Measurements from ENCODE around the gene KCNC3.
"Not testable (repeated sequence)": the region's sequence is repeated elsewhere in the genome, so short reads cannot be mapped to it uniquely, and the experiment has no call there.

Gene KCNC3

DNA sequence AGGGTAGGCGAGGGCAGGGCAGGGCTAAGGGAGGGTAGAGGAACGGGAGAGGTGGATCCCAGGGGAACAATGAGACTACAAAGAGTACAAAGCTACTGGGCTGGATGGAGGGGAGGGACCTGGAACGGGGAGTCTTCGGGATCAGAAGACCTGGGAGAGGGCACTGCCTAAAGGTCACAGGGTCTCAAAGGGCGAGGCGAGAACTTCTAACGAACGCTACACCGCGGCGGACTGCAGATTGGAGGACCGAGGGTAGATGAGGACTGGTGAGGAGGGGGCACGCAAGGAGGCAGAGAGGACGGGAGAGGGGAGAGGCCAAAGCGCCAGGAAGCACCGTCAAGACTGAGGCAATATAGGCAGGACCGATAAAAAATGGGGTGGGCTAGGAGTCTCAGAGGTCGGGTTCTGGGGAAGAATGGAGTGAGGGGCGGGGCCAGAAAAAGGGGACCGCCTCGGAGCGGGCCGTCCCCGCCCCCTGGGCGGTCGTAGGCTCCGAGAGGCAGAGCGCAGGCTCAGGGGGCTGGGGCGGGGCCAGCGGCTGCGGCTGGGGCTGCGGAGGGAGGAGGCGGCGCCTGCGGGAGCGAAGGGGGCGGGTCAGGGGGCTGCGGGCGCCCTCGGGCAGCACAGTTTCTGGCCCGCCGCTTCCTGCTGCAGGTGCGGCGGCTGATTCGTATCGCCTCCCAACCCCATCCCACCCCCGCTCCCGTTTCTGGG is 1.3 kb upstream of the KCNC3 start (continued):
- TF ChIP-seq, protein P1, sequence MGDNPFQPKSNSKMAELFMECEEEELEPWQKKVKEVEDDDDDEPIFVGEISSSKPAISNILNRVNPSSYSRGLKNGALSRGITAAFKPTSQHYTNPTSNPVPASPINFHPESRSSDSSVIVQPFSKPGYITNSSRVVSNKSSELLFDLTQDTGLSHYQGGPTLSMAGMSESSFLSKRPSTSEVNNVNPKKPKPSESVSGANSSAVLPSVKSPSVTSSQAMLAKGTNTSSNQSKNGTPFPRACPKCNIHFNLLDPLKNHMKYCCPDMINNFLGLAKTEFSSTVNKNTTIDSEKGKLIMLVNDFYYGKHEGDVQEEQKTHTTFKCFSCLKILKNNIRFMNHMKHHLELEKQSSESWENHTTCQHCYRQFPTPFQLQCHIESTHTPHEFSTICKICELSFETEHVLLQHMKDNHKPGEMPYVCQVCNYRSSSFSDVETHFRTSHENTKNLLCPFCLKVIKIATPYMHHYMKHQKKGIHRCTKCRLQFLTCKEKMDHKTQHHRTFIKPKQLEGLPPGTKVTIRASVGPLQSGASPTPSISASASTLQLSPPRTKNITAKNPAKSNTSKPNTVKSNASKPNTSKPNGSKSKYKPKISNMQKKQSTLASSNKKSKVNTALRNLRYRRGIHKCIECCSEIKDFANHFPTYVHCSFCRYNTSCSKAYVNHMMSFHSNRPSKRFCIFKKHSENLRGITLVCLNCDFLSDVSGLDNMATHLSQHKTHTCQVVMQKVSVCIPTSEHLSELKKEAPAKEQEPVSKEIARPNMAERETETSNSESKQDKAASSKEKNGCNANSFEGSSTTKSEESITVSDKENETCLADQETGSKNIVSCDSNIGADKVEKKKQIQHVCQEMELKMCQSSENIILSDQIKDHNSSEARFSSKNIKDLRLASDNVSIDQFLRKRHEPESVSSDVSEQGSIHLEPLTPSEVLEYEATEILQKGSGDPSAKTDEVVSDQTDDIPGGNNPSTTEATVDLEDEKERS (tag by site-specific recombination; IDR thresholded peaks at IDR 0.05), result no peak
- TF ChIP-seq ZNF37A (tag by site-specific recombination; IDR thresholded peaks at IDR 0.05) (no peak), ZNF837 (tag by site-specific recombination; IDR thresholded peaks at IDR 0.05) (no peak), ZNF561 (tag by site-specific recombination; IDR thresholded peaks at IDR 0.05; ENCODE audit: borderline replicate concordance) (no peak), BCL11A (tag by site-specific recombination; IDR thresholded peaks at IDR 0.05; ENCODE audit: low read depth) (0 out of 2 replicates have a peak, but pooled peaks have one; percentile 48), ZNF621 (tag by site-specific recombination; IDR thresholded peaks at IDR 0.05) (no peak), ZNF596 (tag by site-specific recombination; IDR thresholded peaks at IDR 0.05) (no peak), EGR2 (tag by site-specific recombination; IDR thresholded peaks at IDR 0.05; ENCODE audit: low read depth) (0 out of 2 replicates have a peak, but pooled peaks have one; percentile 26)
- TF ChIP-seq, protein P2, sequence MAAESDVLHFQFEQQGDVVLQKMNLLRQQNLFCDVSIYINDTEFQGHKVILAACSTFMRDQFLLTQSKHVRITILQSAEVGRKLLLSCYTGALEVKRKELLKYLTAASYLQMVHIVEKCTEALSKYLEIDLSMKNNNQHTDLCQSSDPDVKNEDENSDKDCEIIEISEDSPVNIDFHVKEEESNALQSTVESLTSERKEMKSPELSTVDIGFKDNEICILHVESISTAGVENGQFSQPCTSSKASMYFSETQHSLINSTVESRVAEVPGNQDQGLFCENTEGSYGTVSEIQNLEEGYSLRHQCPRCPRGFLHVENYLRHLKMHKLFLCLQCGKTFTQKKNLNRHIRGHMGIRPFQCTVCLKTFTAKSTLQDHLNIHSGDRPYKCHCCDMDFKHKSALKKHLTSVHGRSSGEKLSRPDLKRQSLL (tag by site-specific recombination; IDR thresholded peaks at IDR 0.05), result no peak

DNA sequence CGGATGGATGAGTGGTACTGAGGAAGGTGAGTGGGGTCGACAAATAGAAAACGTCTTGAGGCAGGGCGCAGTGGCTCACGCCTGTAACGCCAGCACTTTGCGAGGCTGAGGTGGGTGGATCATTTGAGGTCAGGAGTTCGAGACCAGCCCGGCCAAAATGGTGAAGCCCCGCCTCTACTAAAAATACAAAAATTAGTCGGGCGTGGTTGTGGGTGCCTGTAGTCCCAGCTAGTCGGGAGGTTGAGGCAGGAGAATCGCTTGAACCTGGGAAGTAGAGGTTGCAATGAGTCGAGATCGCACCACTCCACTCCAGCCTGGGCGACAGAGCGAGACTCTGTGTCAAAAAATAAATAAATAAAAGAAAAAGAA is 733 bp upstream of the KCNC3 start:
- CTCF ChIA-PET, result interaction anchor here (1.1 to 1.7 kb wide), 2 partner anchors 12 to 163 kb away, joined by 4 to 5 read pairs; no protein-coding TSS in a partner anchor
- H3K9me3 ChIP-seq (ENCODE audit: control insufficient read depth, insufficient read depth, low read depth, low read length); H3K36me3 ChIP-seq (ENCODE audit: control insufficient read depth in 2 of 2, insufficient read depth in 1 of 2, low read length in 2 of 2); H3K4me3 ChIP-seq (ENCODE audit: low read depth, low read length): not testable (repeated sequence)
- peaks cover 16% of the 10 kb centered on the region for H3K4me1 ChIP-seq (ENCODE audit: control insufficient read depth, insufficient read depth, low read length)
- TF ChIP-seq ZNF600 (tag by site-specific recombination; IDR thresholded peaks at IDR 0.05), result 0 out of 2 replicates have a peak, but pooled peaks have one; percentile 9
- peak; percentile 40; the same call in 1 of the 2 replicates for TF ChIP-seq BCL11B (tag by site-specific recombination; IDR thresholded peaks at IDR 0.05; ENCODE audit: low read depth)
- TF ChIP-seq, protein P3, sequence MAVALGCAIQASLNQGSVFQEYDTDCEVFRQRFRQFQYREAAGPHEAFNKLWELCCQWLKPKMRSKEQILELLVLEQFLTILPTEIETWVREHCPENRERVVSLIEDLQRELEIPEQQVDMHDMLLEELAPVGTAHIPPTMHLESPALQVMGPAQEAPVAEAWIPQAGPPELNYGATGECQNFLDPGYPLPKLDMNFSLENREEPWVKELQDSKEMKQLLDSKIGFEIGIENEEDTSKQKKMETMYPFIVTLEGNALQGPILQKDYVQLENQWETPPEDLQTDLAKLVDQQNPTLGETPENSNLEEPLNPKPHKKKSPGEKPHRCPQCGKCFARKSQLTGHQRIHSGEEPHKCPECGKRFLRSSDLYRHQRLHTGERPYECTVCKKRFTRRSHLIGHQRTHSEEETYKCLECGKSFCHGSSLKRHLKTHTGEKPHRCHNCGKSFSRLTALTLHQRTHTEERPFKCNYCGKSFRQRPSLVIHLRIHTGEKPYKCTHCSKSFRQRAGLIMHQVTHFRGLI (tag by site-specific recombination; IDR thresholded peaks at IDR 0.05), result peak; percentile 87
- TF ChIP-seq ZNF121 (tag by site-specific recombination; IDR thresholded peaks at IDR 0.05), result 0 out of 2 replicates have a peak, but pooled peaks have one; percentile 61
- TF ChIP-seq, protein P4, sequence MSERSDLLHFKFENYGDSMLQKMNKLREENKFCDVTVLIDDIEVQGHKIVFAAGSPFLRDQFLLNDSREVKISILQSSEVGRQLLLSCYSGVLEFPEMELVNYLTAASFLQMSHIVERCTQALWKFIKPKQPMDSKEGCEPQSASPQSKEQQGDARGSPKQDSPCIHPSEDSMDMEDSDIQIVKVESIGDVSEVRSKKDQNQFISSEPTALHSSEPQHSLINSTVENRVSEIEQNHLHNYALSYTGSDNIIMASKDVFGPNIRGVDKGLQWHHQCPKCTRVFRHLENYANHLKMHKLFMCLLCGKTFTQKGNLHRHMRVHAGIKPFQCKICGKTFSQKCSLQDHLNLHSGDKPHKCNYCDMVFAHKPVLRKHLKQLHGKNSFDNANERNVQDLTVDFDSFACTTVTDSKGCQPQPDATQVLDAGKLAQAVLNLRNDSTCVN (tag by site-specific recombination; optimal IDR thresholded peaks at IDR 0.05), result peak; percentile 8
- TF ChIP-seq GLI4 (tag by site-specific recombination; IDR thresholded peaks at IDR 0.05), result 0 out of 2 replicates have a peak, but pooled peaks have one; percentile 39
- TF ChIP-seq, protein P5, sequence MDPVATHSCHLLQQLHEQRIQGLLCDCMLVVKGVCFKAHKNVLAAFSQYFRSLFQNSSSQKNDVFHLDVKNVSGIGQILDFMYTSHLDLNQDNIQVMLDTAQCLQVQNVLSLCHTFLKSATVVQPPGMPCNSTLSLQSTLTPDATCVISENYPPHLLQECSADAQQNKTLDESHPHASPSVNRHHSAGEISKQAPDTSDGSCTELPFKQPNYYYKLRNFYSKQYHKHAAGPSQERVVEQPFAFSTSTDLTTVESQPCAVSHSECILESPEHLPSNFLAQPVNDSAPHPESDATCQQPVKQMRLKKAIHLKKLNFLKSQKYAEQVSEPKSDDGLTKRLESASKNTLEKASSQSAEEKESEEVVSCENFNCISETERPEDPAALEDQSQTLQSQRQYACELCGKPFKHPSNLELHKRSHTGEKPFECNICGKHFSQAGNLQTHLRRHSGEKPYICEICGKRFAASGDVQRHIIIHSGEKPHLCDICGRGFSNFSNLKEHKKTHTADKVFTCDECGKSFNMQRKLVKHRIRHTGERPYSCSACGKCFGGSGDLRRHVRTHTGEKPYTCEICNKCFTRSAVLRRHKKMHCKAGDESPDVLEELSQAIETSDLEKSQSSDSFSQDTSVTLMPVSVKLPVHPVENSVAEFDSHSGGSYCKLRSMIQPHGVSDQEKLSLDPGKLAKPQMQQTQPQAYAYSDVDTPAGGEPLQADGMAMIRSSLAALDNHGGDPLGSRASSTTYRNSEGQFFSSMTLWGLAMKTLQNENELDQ (tag by site-specific recombination; IDR thresholded peaks at IDR 0.05; ENCODE audit: low read depth), result peak; percentile 93
- 0 out of 2 replicates have a peak, but pooled peaks have one; percentile 6 for TF ChIP-seq ZFP69B (tag by site-specific recombination; IDR thresholded peaks at IDR 0.05)
- TF ChIP-seq, protein P6, sequence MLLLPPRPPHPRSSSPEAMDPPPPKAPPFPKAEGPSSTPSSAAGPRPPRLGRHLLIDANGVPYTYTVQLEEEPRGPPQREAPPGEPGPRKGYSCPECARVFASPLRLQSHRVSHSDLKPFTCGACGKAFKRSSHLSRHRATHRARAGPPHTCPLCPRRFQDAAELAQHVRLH (tag by site-specific recombination; IDR thresholded peaks at IDR 0.05), result peak; percentile 53
- TF ChIP-seq ZFHX2 (tag by site-specific recombination; conservative IDR thresholded peaks at IDR 0.05), result peak; percentile 43; the same call in 1 of the 2 replicates
- peak; percentile 28; the same call in 1 of the 2 replicates for TF ChIP-seq EGR2 (tag by site-specific recombination; IDR thresholded peaks at IDR 0.05; ENCODE audit: low read depth)
- TF ChIP-seq ZBTB17 (tag by site-specific recombination; IDR thresholded peaks at IDR 0.05), result 0 out of 2 replicates have a peak, but pooled peaks have one; percentile 7
- peak; percentile 36; the same call in 1 of the 2 replicates for TF ChIP-seq YY2 (tag by site-specific recombination; IDR thresholded peaks at IDR 0.05)
- TF ChIP-seq ZNF24 (tag by site-specific recombination; IDR thresholded peaks at IDR 0.05), result 0 out of 2 replicates have a peak, but pooled peaks have one; percentile 8
- 0 out of 2 replicates have a peak, but pooled peaks have one; percentile 8 for TF ChIP-seq ZNF514 (tag by site-specific recombination; IDR thresholded peaks at IDR 0.05)
- TF ChIP-seq PRDM1 (tag by site-specific recombination; IDR thresholded peaks at IDR 0.05), result 0 out of 2 replicates have a peak, but pooled peaks have one; percentile 17
- POLR2A ChIA-PET, result interaction anchor here (0.5 to 2.7 kb wide), 7 partner anchors 14 to 334 kb away, joined by 3 to 9 read pairs (median 7); partner anchors contain the start of genes MYH14 and POLD1
- peak overlapping the region; percentile 66; the same call in 1 of the 2 replicates for H3K27ac ChIP-seq (ENCODE audit: extremely low read depth, low read depth, low read length)

Measured in HEK293 (cell line).